GM23338 (cell line): ENCODE data around the gene IQSEC2. TPM values are rescaled to one million over a fixed set of nuclear protein-coding genes. Genes with fewer than 3 reads are reported as not detected.

Source experiments
- ATAC-seq: fragments of 200-7000 bp; cut with Tn5 transposase; 3 replicates; pipeline ENCODE4 v1.9.1; 2020
- DNase-seq: peaks from one replicate; pipeline ENCODE4 v3.0.0-alpha.2; 2015; ENCODE audit warnings: low spot score
- H2AFZ ChIP-seq: fragments of 200-600 bp; sonication (generic); 2 replicates; pipeline ENCODE4 v1.8.0; 2016; ENCODE audit warnings: antibody characterized with exemption, mild to moderate bottlenecking, moderate library complexity
- H3F3A ChIP-seq: fragments of 200-600 bp; sonication (generic); replicated peaks from 2 replicates; pipeline ENCODE4 v1.8.0; 2017; ENCODE audit warnings: antibody characterized with exemption, mixed run types, low read depth
- H3K27ac ChIP-seq: fragments of 200-600 bp; sonication (generic); 2 replicates; pipeline ENCODE4 v1.6.1; 2016; ENCODE audit warnings: low read depth
- H3K27me3 ChIP-seq: fragments of 200-600 bp; sonication (generic); 2 replicates; pipeline ENCODE4 v1.8.0; 2016; ENCODE audit warnings: mild to moderate bottlenecking, mixed run types, moderate library complexity; ENCODE audit not compliant: insufficient read depth
- H3K36me3 ChIP-seq: fragments of 200-600 bp; sonication (generic); 2 replicates; pipeline ENCODE4 v1.8.0; 2016; ENCODE audit warnings: mild to moderate bottlenecking; ENCODE audit not compliant: insufficient read depth
- H3K4me1 ChIP-seq: fragments of 200-600 bp; sonication (generic); 2 replicates; pipeline ENCODE4 v1.8.0; 2016; ENCODE audit warnings: mild to moderate bottlenecking, moderate library complexity; ENCODE audit not compliant: insufficient read depth
- H3K4me2 ChIP-seq: fragments of 200-600 bp; sonication (generic); 2 replicates; pipeline ENCODE4 v1.7.1; 2017; ENCODE audit warnings: mixed run types
- H3K4me3 ChIP-seq: fragments of 200-600 bp; sonication (generic); 2 replicates; pipeline ENCODE4 v1.6.1; 2016; ENCODE audit warnings: mixed run types
- H3K79me2 ChIP-seq: fragments of 200-600 bp; sonication (generic); replicated peaks from 2 replicates; pipeline ENCODE4 v1.8.0; 2017; ENCODE audit warnings: mild to moderate bottlenecking; ENCODE audit not compliant: insufficient read depth
- H3K9me2 ChIP-seq: fragments of 200-600 bp; sonication (generic); 2 replicates; pipeline ENCODE4 v1.8.0; 2017; ENCODE audit not compliant: insufficient read depth
- H4K20me1 ChIP-seq: fragments of 200-600 bp; sonication (generic); replicated peaks from 2 replicates; pipeline ENCODE4 v1.8.0; 2017; ENCODE audit warnings: mild to moderate bottlenecking; ENCODE audit not compliant: insufficient read depth
- H3K27ac Mint-ChIP-seq: 2 replicates; pipeline ENCODE4 v1.8.0; 2020; ENCODE audit warnings: inconsistent platforms, mild to moderate bottlenecking, moderate library complexity, mixed read lengths
- H3K27me3 Mint-ChIP-seq: 3 replicates; pipeline ENCODE4 v1.8.0; 2022; ENCODE audit warnings: low read depth, mild to moderate bottlenecking, moderate library complexity, mixed read lengths, inconsistent platforms; ENCODE audit not compliant: insufficient read depth, poor library complexity
- H3K36me3 Mint-ChIP-seq: 3 replicates; pipeline ENCODE4 v1.8.0; 2021; ENCODE audit warnings: low read depth, mild to moderate bottlenecking, inconsistent platforms, moderate library complexity, mixed read lengths
- H3K4me1 Mint-ChIP-seq: 3 replicates; pipeline ENCODE4 v1.8.0; 2020; ENCODE audit warnings: mild to moderate bottlenecking, inconsistent platforms, mixed read lengths
- H3K4me3 Mint-ChIP-seq: 3 replicates; pipeline ENCODE4 v1.8.0; 2021; ENCODE audit warnings: moderate library complexity, mild to moderate bottlenecking, inconsistent platforms, mixed read lengths
- H3K9me3 Mint-ChIP-seq: 3 replicates; pipeline ENCODE4 v1.8.0; 2020; ENCODE audit warnings: moderate library complexity, mild to moderate bottlenecking, inconsistent platforms, mixed read lengths
- CREB1 ChIP-seq: fragments of 250-450 bp; sonication (Bioruptor Pico); IDR thresholded peaks from 2 replicates; pipeline ENCODE4 v1.5.0; 2020; ENCODE audit warnings: low read depth, mild to moderate bottlenecking, moderate library complexity
- CTCF ChIP-seq, 2 experiments: fragments of 200-600 bp in 1 of 2; sonication (generic) in 1 of 2; conservative IDR thresholded peaks; 2 replicates each; pipeline versions ENCODE4 v1.5.1 to v1.6.1; 2016 to 2017; ENCODE audit warnings: antibody characterized with exemption in 2 of 2, low read depth in 2 of 2, mild to moderate bottlenecking in 2 of 2, moderate library complexity in 1 of 2
- ETS1 ChIP-seq: IDR thresholded peaks from 2 replicates; pipeline ENCODE4 v1.6.1; 2016; ENCODE audit warnings: antibody characterized with exemption
- EZH2 ChIP-seq: fragments of 200-600 bp; sonication (generic); IDR thresholded peaks from one replicate; pipeline ENCODE4 v1.8.0; 2017; ENCODE audit warnings: antibody characterized with exemption, mild to moderate bottlenecking, low read depth; ENCODE audit not compliant: unreplicated experiment
- EZH2phosphoT487 ChIP-seq: fragments of 200-600 bp; sonication (generic); IDR thresholded peaks from one replicate; pipeline ENCODE4 v1.8.1; 2018; ENCODE audit warnings: antibody characterized with exemption; ENCODE audit not compliant: unreplicated experiment
- JUNB ChIP-seq: IDR thresholded peaks from one replicate; pipeline ENCODE4 v1.6.1; 2016; ENCODE audit warnings: antibody characterized with exemption; ENCODE audit not compliant: unreplicated experiment
- NANOG ChIP-seq: IDR thresholded peaks from 2 replicates; pipeline ENCODE4 v1.6.1; 2016; ENCODE audit warnings: antibody characterized with exemption, borderline replicate concordance
- POLR2AphosphoS5 ChIP-seq: IDR thresholded peaks from 2 replicates; pipeline ENCODE4 v1.6.1; 2016; ENCODE audit warnings: antibody characterized with exemption, low read depth
- REST ChIP-seq: IDR thresholded peaks from one replicate; pipeline ENCODE4 v1.6.1; 2018; ENCODE audit warnings: antibody characterized with exemption; ENCODE audit not compliant: unreplicated experiment
- STAT1 ChIP-seq: IDR thresholded peaks from one replicate; pipeline ENCODE4 v1.6.1; 2016; ENCODE audit warnings: antibody characterized with exemption; ENCODE audit not compliant: unreplicated experiment
- ZNF114 ChIP-seq: fragments of 250-450 bp; sonication (Bioruptor Pico); IDR thresholded peaks from 2 replicates; pipeline ENCODE4 v1.5.0; 2020; ENCODE audit warnings: mild to moderate bottlenecking, moderate library complexity
- ZNF331 ChIP-seq: fragments of 250-450 bp; sonication (Bioruptor Pico); IDR thresholded peaks from 2 replicates; pipeline ENCODE4 v1.5.0; 2020; ENCODE audit warnings: low read depth, mild to moderate bottlenecking, moderate library complexity
- ZNF462 ChIP-seq: fragments of 250-450 bp; sonication (Bioruptor Pico); IDR thresholded peaks from 2 replicates; pipeline ENCODE4 v1.5.0; 2020; ENCODE audit warnings: mild to moderate bottlenecking, moderate library complexity
- polyA plus RNA-seq: library from polyadenylated mRNA; unstranded; fragments of >200 nt; fragmentation: Nextera tagmentation; extraction: Ambion mirVana; gene quantifications from 2 replicates; pipeline ENCODE4 v1.2.1, GENCODE V29; 2016
- total RNA-seq: library from RNA; depleted of rRNA; stranded (reverse); fragments of >200 nt; shearing (Covaris generic); gene quantifications from 2 replicates; pipeline ENCODE4 v1.2.3, GENCODE V29; 2014

IQSEC2 gene
- total and polyA plus RNA-seq, 2 experiments from 2014 or later: 12.3 to 92.2 TPM

GRCh38 chrX:53249408-53250042 lies 31.9 kb downstream of the IQSEC2 start:
- Mint-ChIP-seq H3K27me3 (no peaks in the 10 kb centered on the region), H3K27ac (no peak overlapping the region), H3K4me1 (no peaks in the 10 kb centered on the region), H3K36me3 (peaks cover 26% of the 10 kb centered on the region), H3K4me3 (no peak overlapping the region), H3K9me3 (no peaks in the 10 kb centered on the region)
- ATAC-seq (no peak), DNase-seq (no peak)
- no peak overlapping the region for H2AFZ ChIP-seq
- no peaks in the 10 kb centered on the region; the same call in 1 of the 2 replicates for H3K36me3 ChIP-seq
- no peaks in the 10 kb centered on the region for H4K20me1 ChIP-seq
- no peaks in the 10 kb centered on the region for H3K9me2 ChIP-seq
- H3K4me2 ChIP-seq: no peak overlapping the region
- no peaks in the 10 kb centered on the region for H3K79me2 ChIP-seq
- no peaks in the 10 kb centered on the region for H3F3A ChIP-seq
- H3K4me1 ChIP-seq: no peaks in the 10 kb centered on the region
- TF ChIP-seq NANOG: no peak
- no peak for TF ChIP-seq JUNB
- TF ChIP-seq ETS1: no peak
- no peak for TF ChIP-seq ZNF462 (CRISPR knock-in tag)
- TF ChIP-seq POLR2AphosphoS5: no peak
- no peak for TF ChIP-seq CREB1 (CRISPR knock-in tag)
- TF ChIP-seq REST: no peak
- TF ChIP-seq ZNF114 (CRISPR knock-in tag): no peak
- no peak for TF ChIP-seq EZH2
- TF ChIP-seq EZH2phosphoT487: no peak
- TF ChIP-seq STAT1: no peak
- TF ChIP-seq ZNF331 (CRISPR knock-in tag): no peak
- no peak for TF ChIP-seq CTCF (conservative IDR thresholded peaks at IDR 0.05; ENCODE audit: low read depth in 2 of 2)
- no peak overlapping the region for H3K4me3 ChIP-seq
- H3K27ac ChIP-seq: no peak overlapping the region
- no peaks in the 10 kb centered on the region for H3K27me3 ChIP-seq
